CD4-positive, alpha-beta T cell treated with Interleukin-2 at 100 ng/mL for 4 hours (primary cell): Measurements from ENCODE around the gene TMEM231.
"Not testable (repeated sequence)": the region's sequence is repeated elsewhere in the genome, so short reads cannot be mapped to it uniquely, and the experiment has no call there.

Source experiments
- DNase-seq: peaks from one replicate; pipeline ENCODE4 v3.0.0-alpha.2; 2020; ENCODE audit warnings: low spot score

The TMEM231 gene

DNA sequence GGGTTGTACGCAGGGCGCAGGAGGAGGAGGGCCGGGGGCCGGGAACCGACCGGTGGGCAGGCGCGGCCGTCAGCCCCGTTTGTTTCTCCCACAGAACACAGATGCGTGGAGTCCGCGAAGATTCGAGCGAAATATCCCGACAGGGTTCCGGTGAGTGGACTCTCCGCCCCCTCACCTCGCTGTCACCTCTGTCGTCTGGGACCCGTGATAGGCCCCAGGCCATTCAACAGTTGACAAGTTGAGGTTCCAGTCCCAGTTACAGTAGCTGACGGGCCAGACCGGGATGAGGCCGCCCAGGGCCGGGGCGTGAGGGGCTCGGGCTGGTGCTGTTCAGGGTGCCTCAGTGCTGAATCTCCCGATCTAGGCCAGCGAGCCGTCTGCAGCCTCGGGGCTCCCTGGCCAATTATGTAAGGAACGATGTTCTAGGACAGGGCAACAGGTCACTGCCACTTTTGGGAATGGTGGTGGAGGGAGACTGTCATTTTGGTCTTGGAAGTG, 10.8 kb upstream of the TMEM231 start:
- no peak for DNase-seq

DNA sequence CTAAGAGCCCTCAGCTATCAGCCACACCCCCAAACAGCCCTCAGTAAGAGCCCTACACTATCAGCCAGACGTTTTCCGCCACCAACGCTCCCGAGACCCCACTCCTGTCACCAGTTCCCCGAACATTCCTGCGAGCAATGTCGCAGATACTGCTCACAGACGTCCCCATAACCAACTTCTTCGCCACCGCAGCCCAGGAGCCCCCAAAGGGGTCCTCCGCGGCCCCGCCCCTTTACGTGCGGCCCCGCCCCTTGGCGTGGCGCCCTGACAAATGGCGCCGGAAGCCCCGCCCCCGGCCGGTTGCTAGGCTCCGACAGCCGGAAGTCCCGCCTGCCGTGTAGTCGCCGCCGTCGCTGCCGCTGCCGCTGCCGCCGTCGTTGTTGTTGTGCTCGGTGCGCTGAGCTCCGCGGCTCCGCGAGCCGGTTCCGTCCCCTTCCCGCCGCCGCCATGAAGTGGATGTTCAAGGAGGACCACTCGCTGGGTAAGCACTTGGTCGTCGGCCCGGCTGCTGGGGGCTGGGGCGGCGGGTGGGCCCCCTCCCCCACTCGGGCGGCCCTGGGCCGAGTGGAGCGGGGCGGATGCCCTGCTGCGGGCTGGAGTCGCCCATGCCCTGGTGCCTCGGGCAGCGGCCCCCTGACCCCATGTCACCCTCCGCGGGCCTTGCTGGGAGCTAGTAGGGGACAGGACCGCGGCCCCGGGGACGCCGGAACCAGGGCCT, 10.1 kb upstream of the TMEM231 start, which contains the start of gene GABARAPL2:
Gene GABARAPL2 (plus strand): TSS at position 340 of the 718 bp plus-strand sequence. CDS start 108 bp downstream, at position 448.
- peak; percentile 90 for DNase-seq

GRCh38 chr16:75565640-75566039, 9.6 kb upstream of the TMEM231 start:
- DNase-seq: no peak

DNA sequence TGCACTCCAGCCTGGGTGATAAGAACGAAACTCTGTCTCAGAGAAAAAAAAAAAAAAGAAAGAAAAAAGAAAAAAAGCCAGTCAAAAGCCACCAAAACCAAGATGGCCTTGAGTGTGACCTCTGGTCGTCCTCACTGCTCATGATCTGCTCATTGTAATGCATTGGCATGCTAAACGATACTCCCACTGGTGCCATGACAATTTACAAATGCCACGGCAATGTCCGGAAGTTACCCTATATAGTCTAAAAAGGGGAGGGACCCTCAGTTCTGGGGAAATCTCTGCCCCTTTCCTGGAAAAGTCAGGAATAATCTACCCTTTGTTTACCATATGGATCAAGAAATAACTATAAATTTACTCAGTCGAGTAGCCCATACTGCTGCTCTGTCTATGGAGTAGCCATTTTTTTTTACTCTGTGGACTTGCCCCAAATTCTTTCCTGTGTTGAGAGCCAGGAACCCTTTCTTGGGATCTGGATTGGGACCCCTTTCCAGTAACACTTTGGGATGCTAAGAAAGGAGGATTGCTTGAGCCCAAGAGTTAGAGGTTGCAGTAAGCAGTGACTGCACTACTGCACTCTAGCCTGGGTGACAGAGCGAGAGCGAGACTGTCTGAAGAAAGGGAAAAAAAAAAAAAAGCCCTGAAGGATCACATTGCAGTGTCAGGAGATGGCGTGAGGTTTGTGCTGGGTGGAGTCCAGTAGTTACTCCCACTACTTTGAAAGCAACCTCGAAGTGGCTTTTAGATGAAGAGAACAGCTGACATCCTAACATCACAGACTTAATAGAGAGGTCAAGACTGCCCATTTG, 3.7 kb upstream of the TMEM231 start:
- DNase-seq: no peak

- DNase-seq: no peak
These were observed 2.9 kb upstream of the TMEM231 start for GRCh38 chr16:75558846-75559401.

DNA sequence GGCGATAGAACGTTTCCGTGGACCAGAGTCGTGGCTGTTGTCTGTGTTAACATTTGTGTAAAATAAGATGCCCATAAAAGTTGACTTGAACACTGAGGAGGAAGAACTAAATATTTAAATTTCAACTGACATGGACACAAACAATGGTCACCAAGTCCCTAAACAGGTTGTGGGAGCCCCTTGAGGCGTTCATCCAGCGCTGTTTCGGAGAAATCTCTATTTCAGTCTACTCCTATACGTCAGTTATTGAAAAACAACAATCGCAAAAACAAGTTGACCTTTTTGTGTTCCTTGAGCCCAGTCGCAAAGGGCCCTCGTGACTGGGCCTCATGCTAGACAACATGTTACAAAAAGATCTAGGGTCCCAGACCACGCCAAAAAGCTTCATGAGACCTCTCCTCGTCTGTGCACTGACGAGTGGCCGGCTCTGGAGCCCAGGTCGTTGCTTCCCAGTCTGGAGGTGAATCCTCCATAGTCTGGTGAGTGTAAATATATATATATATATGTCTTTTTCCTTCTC, 439 bp upstream of the TMEM231 start:
- DNase-seq: no peak

GRCh38 chr16:75555213-75555706, 792 bp downstream of the TMEM231 start:
- DNase-seq: no peak

DNA sequence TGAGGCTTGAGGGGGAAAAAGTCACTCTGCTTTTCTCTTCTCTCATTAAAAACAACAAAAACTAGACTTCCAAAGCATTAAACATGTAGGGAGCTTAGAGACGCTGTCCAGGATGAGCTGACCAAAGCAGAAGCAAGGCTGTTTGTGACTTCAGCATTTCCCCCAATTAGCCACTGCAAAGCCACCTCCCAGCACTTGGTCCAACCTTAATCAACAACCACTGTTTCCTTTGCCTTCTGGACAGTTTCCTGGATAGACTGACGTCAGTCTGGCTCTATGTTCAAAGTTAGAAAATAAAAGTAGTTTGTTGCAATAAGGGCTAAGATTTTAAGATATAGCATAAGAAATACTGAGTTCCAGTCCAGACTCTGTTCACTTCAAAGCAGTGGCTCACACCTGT, 3.1 kb downstream of the TMEM231 start:
- no peak for DNase-seq

DNA sequence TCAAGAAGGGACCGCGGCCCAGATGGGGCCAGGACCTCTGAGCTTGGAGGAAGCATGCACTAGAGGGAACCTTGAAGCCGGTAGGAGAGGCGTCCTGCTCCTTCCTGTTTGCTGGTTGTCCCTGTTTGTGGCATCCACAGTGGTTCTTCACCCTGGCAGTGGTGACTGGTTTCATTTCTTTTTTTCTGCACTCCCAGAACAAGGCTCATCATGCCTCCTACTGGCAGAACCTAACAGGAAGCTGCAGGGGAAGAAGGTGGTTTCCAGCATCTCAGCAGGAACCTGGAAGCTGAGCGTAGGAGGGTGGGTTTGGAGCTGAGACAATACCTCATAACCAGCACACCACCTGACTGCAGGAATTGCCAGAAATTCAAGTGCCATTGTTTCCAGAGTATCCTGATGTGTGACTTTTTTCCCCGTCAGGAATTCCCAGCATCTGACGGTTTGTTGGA, 5.8 kb downstream of the TMEM231 start:
- DNase-seq: peak; percentile 38

DNA sequence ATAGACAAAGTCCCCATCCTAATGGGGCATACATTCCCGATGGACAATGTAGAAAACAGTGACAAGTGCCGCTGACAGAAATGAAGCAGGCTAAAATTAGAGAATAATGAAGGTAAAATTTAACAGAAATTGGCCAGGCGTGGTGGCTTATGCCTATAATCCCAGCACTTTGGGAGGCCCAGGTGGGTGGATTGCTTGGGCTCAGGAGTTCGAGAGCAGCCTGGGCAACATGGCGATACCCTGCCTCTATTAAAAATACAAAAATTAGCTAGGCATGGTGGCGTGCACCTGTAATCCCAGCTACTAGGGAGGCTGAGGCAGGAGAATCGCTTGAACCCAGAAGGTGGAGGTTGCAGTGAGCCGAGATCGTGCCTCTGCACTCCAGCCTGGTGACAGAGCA, 7.6 kb downstream of the TMEM231 start:
- not testable (repeated sequence) for DNase-seq

GRCh38 chr16:75546293-75546692, 9.8 kb downstream of the TMEM231 start:
- no peak for DNase-seq

- DNase-seq: not testable (repeated sequence)
These were observed 10.2 kb downstream of the TMEM231 start for GRCh38 chr16:75545879-75546278.

GRCh38 chr16:75542462-75542861, 13.6 kb downstream of the TMEM231 start:
- DNase-seq: not testable (repeated sequence)

DNA sequence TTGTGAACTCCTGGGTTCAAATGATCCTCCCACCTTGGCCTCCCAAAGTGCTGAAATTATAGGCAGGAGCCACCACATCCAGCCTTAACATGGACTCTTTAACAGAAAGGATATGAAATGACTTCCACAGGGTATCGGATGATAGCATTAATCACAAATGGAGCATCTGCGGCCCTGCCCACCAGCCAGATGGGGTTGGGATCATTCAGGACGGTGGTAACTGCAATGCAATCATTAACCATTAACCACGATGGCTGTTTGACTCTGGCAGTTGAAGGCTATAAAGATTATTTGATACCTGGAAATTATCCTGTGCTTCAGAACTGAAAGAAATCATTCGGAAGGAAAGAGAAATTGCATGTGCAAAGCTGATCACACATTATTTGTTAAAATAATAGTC, 14.8 kb downstream of the TMEM231 start:
- no peak for DNase-seq

- not testable (repeated sequence) for DNase-seq
These were observed 17.0 kb downstream of the TMEM231 start for GRCh38 chr16:75538882-75539565.

DNA sequence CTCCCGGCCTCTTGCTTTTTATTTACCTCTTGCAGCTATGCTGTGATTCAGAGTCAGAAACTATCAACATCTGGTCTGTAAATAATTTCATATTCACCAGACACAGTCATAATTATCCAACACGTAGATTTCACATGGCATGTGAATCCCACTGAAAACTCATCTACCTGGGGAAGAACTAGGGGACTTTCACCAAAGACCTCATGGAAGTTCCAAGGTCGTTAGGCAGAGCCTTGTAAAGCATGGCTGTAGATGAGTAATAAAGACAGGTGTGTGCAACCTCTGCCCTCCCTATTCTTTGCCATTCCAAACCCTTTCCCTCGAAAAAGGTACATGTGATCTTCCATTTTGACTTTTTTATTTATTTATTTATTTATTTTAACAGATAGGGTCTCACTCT, 18.3 kb downstream of the TMEM231 start:
- DNase-seq: no peak

GRCh38 chr16:75535901-75536300, 20.2 kb downstream of the TMEM231 start, which contains the start of gene CHST5:
TSS of gene CHST5 (minus strand) at chr16:75536108. CDS start at chr16:75530384, 5,724 bp downstream.
- no peak for DNase-seq

- DNase-seq: no peak
These were observed 20.7 kb downstream of the TMEM231 start for GRCh38 chr16:75535211-75535843.

- no peak for DNase-seq
These were observed 21.4 kb downstream of the TMEM231 start for GRCh38 chr16:75534560-75535205.

GRCh38 chr16:75532791-75533190, 23.3 kb downstream of the TMEM231 start:
- DNase-seq: no peak
